Activated CD4-positive, alpha-beta T cell treated with anti-CD3 and anti-CD28 coated beads, Interleukin-2, amount 50 U/mL, for 48 hours (primary cell): Measurements from ENCODE around the gene TBPL2.
"Not testable (repeated sequence)": the region's sequence is repeated elsewhere in the genome, so short reads cannot be mapped to it uniquely, and the experiment has no call there.

Experiments used
- DNase-seq, 2 experiments: peaks; one replicate each; pipeline ENCODE4 v3.0.0-alpha.2; 2020

The TBPL2 gene

GRCh38 chr14:55399852-55400251, 40.6 kb downstream of the TBPL2 start:
- no peak for DNase-seq

GRCh38 chr14:55399183-55399582, 41.2 kb downstream of the TBPL2 start:
- no peak for DNase-seq

GRCh38 chr14:55398679-55399078, 41.7 kb downstream of the TBPL2 start:
- no peak for DNase-seq

DNA sequence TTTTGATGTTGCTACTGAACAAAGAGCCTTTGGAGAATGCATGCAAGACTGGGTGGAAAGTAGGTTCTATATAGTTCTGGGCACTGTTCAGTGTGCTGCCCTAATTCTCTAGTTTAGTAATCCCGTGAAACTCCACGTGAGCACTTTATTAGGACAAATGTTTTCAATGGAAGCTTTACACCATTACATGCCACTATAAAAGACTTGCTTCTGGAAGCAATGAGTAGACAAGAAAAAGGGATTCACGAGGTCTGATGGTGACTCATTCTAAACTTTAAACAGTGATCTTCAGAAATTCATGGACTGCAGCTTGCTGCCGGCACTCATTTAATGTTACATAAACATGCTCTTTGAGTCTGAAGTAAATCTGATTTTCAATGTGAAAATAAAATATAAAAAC, 51.1 kb downstream of the TBPL2 start:
- DNase-seq: no peak

- no peak for DNase-seq
Measured at GRCh38 chr14:55388160-55388559, 52.3 kb downstream of the TBPL2 start.

DNA sequence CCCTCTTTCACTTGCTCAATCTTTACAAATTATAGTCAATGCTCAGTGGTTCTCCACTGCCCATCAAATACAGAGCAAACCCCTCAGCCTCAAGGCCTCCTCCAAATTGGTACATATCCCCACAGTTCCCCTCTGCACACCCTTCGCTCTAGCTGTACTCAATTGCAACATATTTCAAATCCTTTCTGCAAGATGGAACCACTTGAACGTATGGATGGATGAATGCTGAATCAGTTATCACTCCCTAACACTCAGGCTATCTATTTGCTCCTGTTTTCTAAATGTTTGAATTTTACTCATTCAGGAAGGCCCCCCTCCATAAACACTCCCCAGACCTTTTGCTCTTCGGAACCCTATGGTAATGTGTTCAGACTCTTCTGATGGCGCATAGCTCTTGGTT, 53.3 kb downstream of the TBPL2 start:
- DNase-seq: no peak

GRCh38 chr14:55386037-55386808, 54.2 kb downstream of the TBPL2 start:
- peak in 1 of 2 experiments; percentile 29 for DNase-seq

DNA sequence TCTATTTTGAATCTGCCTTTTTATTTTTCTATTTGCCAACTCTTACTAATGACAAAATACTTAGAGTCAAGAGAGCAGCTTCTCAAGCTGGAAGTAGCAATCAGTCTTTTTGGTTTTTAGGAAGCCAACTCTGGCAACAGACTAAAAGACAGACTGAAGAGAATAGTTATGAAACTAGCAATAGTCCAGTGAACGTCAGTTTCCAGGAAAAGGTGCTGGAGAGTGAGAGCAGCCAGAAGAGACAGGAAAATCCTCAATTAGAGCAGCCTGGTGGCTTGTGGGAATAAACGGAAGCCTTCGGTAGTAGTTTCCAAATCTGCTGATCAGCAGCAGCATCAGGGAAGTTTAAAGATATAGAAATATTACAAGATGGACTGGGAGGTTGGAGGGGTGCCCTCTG, 55.9 kb downstream of the TBPL2 start:
- no peak for DNase-seq

GRCh38 chr14:55383541-55384140, 56.8 kb downstream of the TBPL2 start:
- no peak for DNase-seq

- DNase-seq: not testable (repeated sequence)
Measured at GRCh38 chr14:55383056-55383466, 57.4 kb downstream of the TBPL2 start.

DNA sequence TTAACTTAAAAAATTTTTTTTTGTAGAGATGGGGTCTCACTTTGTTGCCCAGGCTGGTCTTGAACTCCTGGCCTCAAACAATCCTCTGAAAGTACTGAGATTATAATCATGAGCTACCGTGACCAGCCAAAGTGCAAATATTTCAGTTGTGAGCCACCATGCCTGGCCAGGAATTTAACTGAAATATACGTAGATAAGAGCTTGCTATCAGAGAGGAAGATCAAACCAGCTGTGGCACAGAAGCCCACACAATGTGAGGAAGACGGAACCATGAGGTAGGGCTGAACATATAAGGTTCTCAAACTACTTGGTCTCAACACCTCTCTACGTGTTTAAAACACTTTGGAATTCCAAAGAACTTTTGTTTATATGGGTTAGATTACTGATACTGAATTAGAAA, 57.9 kb downstream of the TBPL2 start:
- no peak for DNase-seq

DNA sequence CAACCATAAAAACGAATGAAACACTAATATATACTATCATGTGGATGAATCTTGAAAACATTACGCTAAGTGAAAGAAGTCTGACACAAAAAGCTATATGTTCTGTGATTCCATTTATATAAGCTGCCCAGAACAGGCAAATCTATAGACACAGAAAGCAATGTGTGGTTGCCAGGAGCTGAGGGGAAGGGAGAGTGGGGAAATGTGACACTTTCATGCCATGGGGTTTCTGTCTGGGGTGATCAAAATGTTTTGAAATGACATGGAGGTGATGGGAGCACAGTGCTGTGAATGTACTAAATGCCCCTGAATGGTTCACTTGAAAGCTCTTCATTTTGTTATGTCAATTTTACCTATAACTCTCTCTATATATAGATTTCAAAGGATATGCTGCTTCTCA, 58.9 kb downstream of the TBPL2 start:
- DNase-seq: no peak

- DNase-seq: no peak
Measured at GRCh38 chr14:55381040-55381439, 59.4 kb downstream of the TBPL2 start.

- no peak for DNase-seq
Measured at GRCh38 chr14:55377236-55377635, 63.2 kb downstream of the TBPL2 start.

GRCh38 chr14:55374771-55375170, 65.6 kb downstream of the TBPL2 start:
- no peak for DNase-seq

- peak in 1 of 2 experiments; percentile 24 for DNase-seq
Measured at GRCh38 chr14:55373784-55374705, 66.4 kb downstream of the TBPL2 start.

GRCh38 chr14:55372825-55373224, 67.6 kb downstream of the TBPL2 start:
- no peak for DNase-seq

DNA sequence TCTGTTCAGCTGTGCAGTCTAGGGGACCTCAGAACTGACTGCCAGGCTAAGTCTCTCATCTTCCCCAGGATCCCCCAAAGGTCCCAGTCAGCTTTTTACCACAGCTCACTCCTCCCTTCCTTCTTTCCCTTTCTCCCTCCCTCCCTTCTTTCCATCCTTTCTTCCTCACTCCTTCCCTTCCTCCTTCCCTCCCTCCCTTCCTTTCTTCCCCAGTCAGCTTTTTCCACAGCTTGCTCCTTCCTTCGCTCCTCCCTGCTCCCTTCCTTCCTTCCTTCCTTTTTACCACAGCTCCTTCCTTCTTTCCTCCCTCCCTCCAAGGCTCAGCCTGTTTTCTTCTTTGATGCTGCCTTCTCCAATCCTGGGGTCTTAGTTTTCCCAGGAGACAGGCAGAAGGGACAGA, 68.0 kb downstream of the TBPL2 start:
- DNase-seq: no peak

DNA sequence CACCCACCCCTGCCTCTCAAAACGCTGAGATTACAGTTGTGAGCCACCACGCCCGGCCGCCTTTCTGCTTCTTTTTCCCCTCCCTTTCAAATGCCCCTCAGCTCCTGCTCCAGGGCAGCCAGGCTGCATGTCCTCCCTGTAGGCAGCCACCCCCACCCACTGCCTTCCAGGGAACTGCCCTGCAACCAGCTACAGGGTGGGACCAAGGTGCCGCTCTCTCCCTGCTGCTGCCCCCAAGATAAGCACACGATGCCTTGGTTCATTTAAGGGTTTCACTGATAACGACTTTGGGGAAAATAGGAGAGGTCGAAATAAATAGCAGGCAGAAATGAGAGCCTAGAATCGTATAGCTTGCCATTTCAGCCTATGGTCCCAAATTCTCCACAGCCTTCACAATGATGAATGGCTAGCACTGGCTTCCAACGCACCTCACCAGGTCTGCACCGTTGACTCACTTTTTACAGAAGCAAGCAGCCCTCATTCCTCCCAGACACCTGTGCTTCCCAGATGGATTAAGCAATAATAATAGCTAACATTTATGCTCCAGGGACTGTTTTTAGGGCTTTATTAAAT, 69.4 kb downstream of the TBPL2 start:
- no peak for DNase-seq

- DNase-seq: no peak
Measured at GRCh38 chr14:55366271-55366670, 74.1 kb downstream of the TBPL2 start.
